Colonic mucosa (tissue), 4 donors: ENCODE measurements around the gene MADD. TPM values are rescaled to one million over a fixed set of nuclear protein-coding genes. Genes with fewer than 3 reads are reported as not detected.

Experiments
- DNase-seq: peaks from one replicate; pipeline ENCODE4 v3.0.0-alpha.2; 2020
- H3K27ac ChIP-seq: fragments of 200-600 bp; one replicate; pipeline ENCODE4 v1.8.0; 2021
- H3K27me3 ChIP-seq: fragments of 200-600 bp; one replicate; pipeline ENCODE4 v1.8.0; 2021
- H3K36me3 ChIP-seq: fragments of 200-600 bp; one replicate; pipeline ENCODE4 v1.8.0; 2021
- H3K4me1 ChIP-seq: fragments of 200-600 bp; one replicate; pipeline ENCODE4 v1.8.0; 2021; ENCODE audit warnings: mild to moderate bottlenecking
- H3K4me3 ChIP-seq: fragments of 200-600 bp; one replicate; pipeline ENCODE4 v1.8.0; 2021
- H3K9ac ChIP-seq, 2 donors: one replicate each; pipeline ENCODE4 v1.7.0; 2013; ENCODE audit warnings: control low read depth in 2 of 2, low read depth in 2 of 2, low read length in 2 of 2
- H3K9me3 ChIP-seq: fragments of 200-600 bp; one replicate; pipeline ENCODE4 v1.8.0; 2021
- CTCF ChIP-seq: fragments of 200-600 bp; IDR thresholded peaks from one replicate; pipeline ENCODE4 v1.8.0; 2022; ENCODE audit warnings: antibody characterized with exemption, mild to moderate bottlenecking
- intact Hi-C: fragments of 100-400 bp; cut with DNase I; formaldehyde crosslinking; loops from one replicate; pipeline ENCODE4 v1.14.1; 2022
- total RNA-seq, 2 donors: library from RNA; stranded (reverse); fragmentation: NEBNext Ultra II Directional in 1 of 2; extraction: Animal tissue kit (Norgen Biotek cat#: 25700) in 1 of 2; gene quantifications; one replicate each; pipeline ENCODE4 v1.2.1, GENCODE V29; 2021
- donor health status: healthy.
- donor health status: DM: no; HTN: no; CAD: no.
- donor health status: DM: no; HTN: no; CAD: no.

The MADD gene
- total RNA-seq, 2 donors from 2014 or later, result 35.5 to 45.9 TPM

GRCh38 chr11:47276923-47277322 lies 7.0 kb downstream of the MADD start:
- H3K4me3 ChIP-seq, result no peak overlapping the region
- H3K27ac ChIP-seq, result no peak overlapping the region
- peaks cover 6% of the 10 kb centered on the region for H3K4me1 ChIP-seq
- no peaks in the 10 kb centered on the region for H3K9me3 ChIP-seq
- intact Hi-C loops, result no loop called here
- DNase-seq, result no peak
- TF ChIP-seq CTCF, result no peak
- H3K27me3 ChIP-seq, result no peaks in the 10 kb centered on the region
- H3K36me3 ChIP-seq, result peaks cover 3% of the 10 kb centered on the region
- no peak overlapping the region for H3K9ac ChIP-seq

GRCh38 chr11:47278058-47278457 lies 8.1 kb downstream of the MADD start:
- DNase-seq, result no peak
- H3K9me3 ChIP-seq, result no peaks in the 10 kb centered on the region
- H3K9ac ChIP-seq, result no peak overlapping the region
- H3K27ac ChIP-seq, result no peak overlapping the region
- no peak for TF ChIP-seq CTCF
- intact Hi-C loops, result no loop called here
- H3K4me1 ChIP-seq, result no peaks in the 10 kb centered on the region
- H3K4me3 ChIP-seq, result no peak overlapping the region
- H3K27me3 ChIP-seq, result no peaks in the 10 kb centered on the region
- H3K36me3 ChIP-seq, result peaks cover 12% of the 10 kb centered on the region

- TF ChIP-seq CTCF, result no peak
- Histone ChIP-seq H3K9me3 (no peaks in the 10 kb centered on the region), H3K9ac (no peak overlapping the region), H3K4me1 (no peaks in the 10 kb centered on the region), H3K27ac (no peak overlapping the region), H3K36me3 (peaks cover 12% of the 10 kb centered on the region), H3K27me3 (no peaks in the 10 kb centered on the region), H3K4me3 (no peak overlapping the region)
- DNase-seq, result no peak
- intact Hi-C loops, result no loop called here
These were observed 8.8 kb downstream of the MADD start for GRCh38 chr11:47278769-47279168.

- TF ChIP-seq CTCF, result no peak
- intact Hi-C loops, result no loop called here
- H3K36me3 ChIP-seq, result peaks cover 12% of the 10 kb centered on the region
- H3K9ac ChIP-seq, result no peak overlapping the region
- no peaks in the 10 kb centered on the region for H3K4me1 ChIP-seq
- H3K4me3 ChIP-seq, result no peak overlapping the region
- no peaks in the 10 kb centered on the region for H3K27me3 ChIP-seq
- H3K27ac ChIP-seq, result no peak overlapping the region
- H3K9me3 ChIP-seq, result no peaks in the 10 kb centered on the region
- no peak for DNase-seq
These were observed 10.2 kb downstream of the MADD start for GRCh38 chr11:47280099-47280498.

- no peak overlapping the region for H3K9ac ChIP-seq
These were observed 10.9 kb downstream of the MADD start for GRCh38 chr11:47280860-47281259.

More at GRCh38 chr11:47280860-47281259, 10.9 kb downstream of the MADD start:
- H3K36me3 ChIP-seq, result peaks cover 12% of the 10 kb centered on the region
- no peak overlapping the region for H3K4me3 ChIP-seq
- intact Hi-C loops, result no loop called here
- H3K4me1 ChIP-seq, result no peaks in the 10 kb centered on the region
- no peak for TF ChIP-seq CTCF
- H3K27me3 ChIP-seq, result no peaks in the 10 kb centered on the region
- H3K27ac ChIP-seq, result no peak overlapping the region
- no peak for DNase-seq
- H3K9me3 ChIP-seq, result no peaks in the 10 kb centered on the region
